A549 (cell line): ENCODE data around the gene B9D2.

Experiments
- EHMT2 ChIP-seq: fragments of 200-600 bp; sonication (generic); IDR thresholded peaks from 2 replicates; pipeline ENCODE4 v1.6.1; 2016; ENCODE audit warnings: antibody characterized with exemption, low read depth, mild to moderate bottlenecking, moderate library complexity
- EP300 ChIP-seq, 2 experiments: fragments of >200 bp; sonication (Bioruptor Twin); formaldehyde crosslinking; IDR thresholded peaks; 2 replicates in 1 of 2; 3 replicates in 1 of 2; pipeline ENCODE4 v1.6.1; 2016 to 2017
- JUN ChIP-seq, 2 experiments: fragments of >200 bp; sonication (Bioruptor Twin); formaldehyde crosslinking; IDR thresholded peaks; 2 replicates in 1 of 2; 3 replicates in 1 of 2; pipeline ENCODE4 v1.6.1; 2016 to 2017
- JUNB ChIP-seq: fragments of >200 bp; sonication (Bioruptor Twin); formaldehyde crosslinking; IDR thresholded peaks from 2 replicates; pipeline ENCODE4 v1.6.1; 2016
- MAFK ChIP-seq: fragments of 450-650 bp; IDR thresholded peaks from 2 replicates; pipeline ENCODE4 v1.6.1; 2014; ENCODE audit not compliant: partially characterized antibody
- NFE2L2 ChIP-seq: fragments of 150-350 bp; conservative IDR thresholded peaks from 2 replicates; pipeline ENCODE4 v1.6.1; 2014; ENCODE audit warnings: low read length
- POLR2A ChIP-seq: IDR thresholded peaks from 2 replicates; pipeline ENCODE4 v1.6.1; 2012; ENCODE audit warnings: mild to moderate bottlenecking, low read length
- RCOR1 ChIP-seq: fragments of 150-350 bp; IDR thresholded peaks from 2 replicates; pipeline ENCODE4 v1.6.1; 2014; ENCODE audit warnings: antibody characterized with exemption, low read length, low read depth
- TF ChIP-seq, protein P1 (sequence below): fragments of >200 bp; sonication (Bioruptor Twin); formaldehyde crosslinking; IDR thresholded peaks from 3 replicates; pipeline ENCODE4 v1.5.1; 2016
- TF ChIP-seq, protein P2 (sequence below): IDR thresholded peaks from 2 replicates; pipeline ENCODE4 v1.6.1; 2012
- TF ChIP-seq, protein P3 (sequence below): IDR thresholded peaks from 2 replicates; pipeline ENCODE4 v1.6.1; 2012

DNA sequence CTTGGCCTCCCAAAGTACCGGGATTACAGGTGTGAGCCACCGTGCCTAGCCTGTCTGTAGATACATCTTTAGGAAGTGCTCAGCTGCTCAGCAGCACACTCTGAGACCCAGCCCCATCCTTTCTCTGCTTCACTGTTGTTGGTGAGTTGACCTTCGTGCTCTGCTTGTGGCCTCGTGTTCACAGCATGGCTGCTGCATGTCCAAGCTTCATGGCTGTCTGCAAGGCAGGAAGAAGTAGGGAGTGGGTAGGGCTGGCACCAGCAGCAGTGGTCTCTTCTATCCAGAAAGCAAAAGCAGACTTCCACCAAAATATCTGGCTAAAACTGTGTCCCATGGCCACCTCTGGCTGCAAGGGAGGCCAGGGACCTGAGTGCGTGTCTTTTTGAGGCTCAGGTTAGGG lies 49.0 kb upstream of the B9D2 start:
- TF ChIP-seq, protein P1, sequence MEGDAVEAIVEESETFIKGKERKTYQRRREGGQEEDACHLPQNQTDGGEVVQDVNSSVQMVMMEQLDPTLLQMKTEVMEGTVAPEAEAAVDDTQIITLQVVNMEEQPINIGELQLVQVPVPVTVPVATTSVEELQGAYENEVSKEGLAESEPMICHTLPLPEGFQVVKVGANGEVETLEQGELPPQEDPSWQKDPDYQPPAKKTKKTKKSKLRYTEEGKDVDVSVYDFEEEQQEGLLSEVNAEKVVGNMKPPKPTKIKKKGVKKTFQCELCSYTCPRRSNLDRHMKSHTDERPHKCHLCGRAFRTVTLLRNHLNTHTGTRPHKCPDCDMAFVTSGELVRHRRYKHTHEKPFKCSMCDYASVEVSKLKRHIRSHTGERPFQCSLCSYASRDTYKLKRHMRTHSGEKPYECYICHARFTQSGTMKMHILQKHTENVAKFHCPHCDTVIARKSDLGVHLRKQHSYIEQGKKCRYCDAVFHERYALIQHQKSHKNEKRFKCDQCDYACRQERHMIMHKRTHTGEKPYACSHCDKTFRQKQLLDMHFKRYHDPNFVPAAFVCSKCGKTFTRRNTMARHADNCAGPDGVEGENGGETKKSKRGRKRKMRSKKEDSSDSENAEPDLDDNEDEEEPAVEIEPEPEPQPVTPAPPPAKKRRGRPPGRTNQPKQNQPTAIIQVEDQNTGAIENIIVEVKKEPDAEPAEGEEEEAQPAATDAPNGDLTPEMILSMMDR = no peak
- TF ChIP-seq, protein P2, sequence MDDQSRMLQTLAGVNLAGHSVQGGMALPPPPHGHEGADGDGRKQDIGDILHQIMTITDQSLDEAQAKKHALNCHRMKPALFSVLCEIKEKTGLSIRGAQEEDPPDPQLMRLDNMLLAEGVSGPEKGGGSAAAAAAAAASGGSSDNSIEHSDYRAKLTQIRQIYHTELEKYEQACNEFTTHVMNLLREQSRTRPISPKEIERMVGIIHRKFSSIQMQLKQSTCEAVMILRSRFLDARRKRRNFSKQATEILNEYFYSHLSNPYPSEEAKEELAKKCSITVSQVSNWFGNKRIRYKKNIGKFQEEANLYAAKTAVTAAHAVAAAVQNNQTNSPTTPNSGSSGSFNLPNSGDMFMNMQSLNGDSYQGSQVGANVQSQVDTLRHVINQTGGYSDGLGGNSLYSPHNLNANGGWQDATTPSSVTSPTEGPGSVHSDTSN = no peak
- no peak for TF ChIP-seq EHMT2
- TF ChIP-seq, protein P3, sequence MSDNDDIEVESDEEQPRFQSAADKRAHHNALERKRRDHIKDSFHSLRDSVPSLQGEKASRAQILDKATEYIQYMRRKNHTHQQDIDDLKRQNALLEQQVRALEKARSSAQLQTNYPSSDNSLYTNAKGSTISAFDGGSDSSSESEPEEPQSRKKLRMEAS = no peak
- no peak for TF ChIP-seq JUNB
- no peak for TF ChIP-seq POLR2A
- TF ChIP-seq JUN (IDR thresholded peaks at IDR 0.05) = no peak
- TF ChIP-seq MAFK = no peak
- TF ChIP-seq RCOR1 = no peak
- TF ChIP-seq NFE2L2 = no peak
- no peak for TF ChIP-seq EP300 (IDR thresholded peaks at IDR 0.05)
